CD14-positive monocyte (primary cell): ENCODE data around the gene CCDC78. TPM values are rescaled to one million over a fixed set of nuclear protein-coding genes. Genes with fewer than 3 reads are reported as not detected.

ENCODE experiments used
- DNase-seq, 3 donors: peaks; one replicate each; pipeline ENCODE4 v3.0.0-alpha.2; 2011 to 2022
- H2AFZ ChIP-seq: 2 replicates; pipeline ENCODE4 v1.6.0; 2012; ENCODE audit warnings: mild to moderate bottlenecking, low read depth, low read length, inconsistent platforms; ENCODE audit not compliant: insufficient read depth, poor library complexity, severe bottlenecking
- H3K27ac ChIP-seq, 2 donors: 1 replicate in 1 of 2; 2 replicates in 1 of 2; pipeline ENCODE4 v1.5.1; 2012 to 2013; ENCODE audit warnings: low read length in 2 of 2, control low read depth in 1 of 2, inconsistent platforms in 1 of 2, low read depth in 1 of 2, mild to moderate bottlenecking in 1 of 2
- H3K27me3 ChIP-seq, 2 donors: one replicate each; pipeline versions ENCODE4 v1.6.0 to v1.6.1; 2011 to 2013; ENCODE audit warnings: low read length in 2 of 2; ENCODE audit not compliant: control insufficient read depth in 2 of 2, insufficient read depth in 2 of 2
- H3K36me3 ChIP-seq, 2 donors: replicated peaks in 1 of 2; 1 replicate in 1 of 2; 2 replicates in 1 of 2; pipeline versions ENCODE4 v1.5.1 to v1.6.1; 2012 to 2013; ENCODE audit warnings: low read length in 2 of 2, control low read depth in 1 of 2, inconsistent platforms in 1 of 2, mild to moderate bottlenecking in 1 of 2; ENCODE audit not compliant: insufficient read depth in 2 of 2, control insufficient read depth in 1 of 2
- H3K4me1 ChIP-seq, 2 donors: 1 replicate in 1 of 2; 2 replicates in 1 of 2; pipeline versions ENCODE4 v1.5.1 to v1.6.1; 2012 to 2013; ENCODE audit warnings: low read length in 2 of 2, control low read depth in 1 of 2, inconsistent platforms in 1 of 2, mild to moderate bottlenecking in 1 of 2, moderate library complexity in 1 of 2; ENCODE audit not compliant: insufficient read depth in 2 of 2, control insufficient read depth in 1 of 2
- H3K4me2 ChIP-seq: replicated peaks from 2 replicates; pipeline ENCODE3; 2012; ENCODE audit warnings: low read length, moderate library complexity, mild to moderate bottlenecking; ENCODE audit not compliant: poor library complexity, severe bottlenecking; ENCODE audit errors: extremely low read depth
- H3K4me3 ChIP-seq, 3 experiments: fragments of 200-600 bp in 1 of 3; sonication (generic) in 1 of 3; replicated peaks in 1 of 3; 1 replicate in 2 of 3; 2 replicates in 1 of 3; pipeline ENCODE4 v1.5.1; 2011 to 2013; ENCODE audit warnings: low read length in 3 of 3, mild to moderate bottlenecking in 3 of 3, control low read depth in 2 of 3, low read depth in 2 of 3, inconsistent platforms in 1 of 3, moderate library complexity in 1 of 3
- H3K79me2 ChIP-seq: 2 replicates; pipeline ENCODE4 v1.6.0; 2012; ENCODE audit warnings: mild to moderate bottlenecking, control low read depth, inconsistent platforms, low read length, moderate library complexity; ENCODE audit not compliant: insufficient read depth
- H3K9ac ChIP-seq: 2 replicates; pipeline ENCODE4 v1.6.0; 2017; ENCODE audit warnings: low read length, mild to moderate bottlenecking; ENCODE audit not compliant: insufficient read depth, poor library complexity, severe bottlenecking
- H3K9me3 ChIP-seq, 2 donors: replicated peaks in 1 of 2; 1 replicate in 1 of 2; 2 replicates in 1 of 2; pipeline versions ENCODE4 v1.5.1 to v1.6.1; 2012 to 2013; ENCODE audit warnings: low read length in 2 of 2, control low read depth in 1 of 2; ENCODE audit not compliant: control insufficient read depth in 1 of 2, insufficient read depth in 1 of 2
- H4K20me1 ChIP-seq: 2 replicates; pipeline ENCODE4 v1.6.0; 2012; ENCODE audit warnings: mild to moderate bottlenecking, low read length, control low read depth, moderate library complexity; ENCODE audit not compliant: insufficient read depth
- H3K27ac Mint-ChIP-seq, 7 donors: one replicate each; pipeline ENCODE4 v1.8.0; 2020; ENCODE audit warnings: mild to moderate bottlenecking in 7 of 7, mixed read lengths in 7 of 7, moderate library complexity in 6 of 7, inconsistent platforms in 2 of 7
- H3K27me3 Mint-ChIP-seq, 3 donors: one replicate each; pipeline ENCODE4 v1.8.0; 2021 to 2022; ENCODE audit warnings: low read depth in 3 of 3, mild to moderate bottlenecking in 3 of 3, mixed read lengths in 3 of 3, moderate library complexity in 3 of 3, inconsistent platforms in 1 of 3
- H3K36me3 Mint-ChIP-seq, 2 donors: one replicate each; pipeline ENCODE4 v1.8.0; 2020; ENCODE audit warnings: mixed read lengths in 2 of 2, inconsistent platforms in 1 of 2, mild to moderate bottlenecking in 1 of 2
- H3K4me1 Mint-ChIP-seq: one replicate; pipeline ENCODE4 v1.8.0; 2020; ENCODE audit warnings: mild to moderate bottlenecking, mixed read lengths
- H3K4me3 Mint-ChIP-seq, 2 donors: one replicate each; pipeline ENCODE4 v1.8.0; 2020; ENCODE audit warnings: mild to moderate bottlenecking in 2 of 2, mixed read lengths in 2 of 2, moderate library complexity in 1 of 2
- H3K9me3 Mint-ChIP-seq, 7 donors: one replicate each; pipeline ENCODE4 v1.8.0; 2020 to 2022; ENCODE audit warnings: mixed read lengths in 7 of 7, mild to moderate bottlenecking in 6 of 7, moderate library complexity in 6 of 7, inconsistent platforms in 2 of 7
- CTCF ChIP-seq: fragments of 200-600 bp; IDR thresholded peaks from one replicate; pipeline ENCODE4 v1.8.0; 2022; ENCODE audit warnings: antibody characterized with exemption, mild to moderate bottlenecking
- WGBS: methylation state at CpG from one replicate; pipeline ENCODE4 v1.1.5; 2013; ENCODE audit warnings: missing lambda C conversion rate; ENCODE audit not compliant: insufficient coverage; 5-methylcytosine and 5-hydroxymethylcytosine counted together
- intact Hi-C, 2 donors: fragments of 100-400 bp; cut with micrococcal nuclease; formaldehyde crosslinking; loops; one replicate each; pipeline versions ENCODE4 v1.15.0 to v1.15.1; 2023
- polyA plus RNA-seq, 3 donors: library from polyadenylated mRNA; depleted of rRNA in 1 of 3; unstranded in 2 of 3; stranded (reverse) in 1 of 3; fragments of 300-500 nt in 2 of 3; fragments of >200 nt in 1 of 3; fragmentation: Illumina TruSeq in 2 of 3; gene quantifications; 1 replicate in 2 of 3; 2 replicates in 1 of 3; pipeline ENCODE4 v1.2.3, GENCODE V29; 2012 to 2021

CCDC78 gene
- polyA plus RNA-seq, 3 donors: 0.96 TPM; not detected in 2

DNA sequence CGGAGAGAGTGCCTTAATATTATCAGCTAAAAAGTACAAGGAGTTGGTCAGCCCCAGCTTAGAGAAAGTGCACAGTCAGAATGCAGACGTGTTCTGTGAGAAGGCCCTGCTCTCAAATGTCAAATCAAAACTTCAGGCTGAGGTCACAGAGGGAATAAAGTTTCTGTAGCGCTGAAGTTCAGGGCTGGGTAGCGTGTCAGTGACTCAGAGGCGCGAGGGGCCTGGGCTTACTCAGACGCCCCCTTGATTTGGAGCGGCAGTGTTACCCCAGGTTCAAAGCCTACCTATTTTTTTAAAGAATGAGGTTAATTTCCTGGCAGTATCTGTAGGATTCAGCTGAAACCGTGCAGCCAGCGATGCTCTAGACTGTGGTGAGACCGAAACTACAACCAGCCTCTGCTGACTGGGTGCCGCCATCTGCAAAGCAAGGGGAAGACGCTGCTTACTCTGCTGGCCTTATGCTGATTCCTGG, 9.8 kb upstream of the CCDC78 start:
- WGBS: 94% methylated on average over 8 of the region's 13 CpGs
- H3K79me2 ChIP-seq: peaks cover 12% of the 10 kb centered on the region
- no peak overlapping the region for H3K27ac Mint-ChIP-seq
- H3K9ac ChIP-seq: no peak overlapping the region
- peaks cover 60 to 73% of the 10 kb centered on the region in 2 donors for H3K36me3 ChIP-seq
- H3K9me3 Mint-ChIP-seq: no peaks in the 10 kb centered on the region
- peaks cover 56 to 80% of the 10 kb centered on the region in 2 donors for H3K36me3 Mint-ChIP-seq
- peaks cover 5% of the 10 kb centered on the region for H4K20me1 ChIP-seq
- peaks cover 9 to 12% of the 10 kb centered on the region in 2 donors for H3K4me1 ChIP-seq
- intact Hi-C loops: no loop called here
- no peaks in the 10 kb centered on the region for H3K27me3 ChIP-seq
- TF ChIP-seq CTCF: no peak
- H3K27ac ChIP-seq: no peak overlapping the region
- no peak overlapping the region for H3K4me3 Mint-ChIP-seq
- H3K27me3 Mint-ChIP-seq: peaks cover 0 to 3% (median 0%) of the 10 kb centered on the region in 3 donors
- DNase-seq: no peak
- H3K9me3 ChIP-seq: no peaks in the 10 kb centered on the region
- no peak overlapping the region for H3K4me2 ChIP-seq
- peaks cover 12% of the 10 kb centered on the region for H3K4me1 Mint-ChIP-seq
- no peak overlapping the region for H3K4me3 ChIP-seq
- no peak overlapping the region for H2AFZ ChIP-seq

DNA sequence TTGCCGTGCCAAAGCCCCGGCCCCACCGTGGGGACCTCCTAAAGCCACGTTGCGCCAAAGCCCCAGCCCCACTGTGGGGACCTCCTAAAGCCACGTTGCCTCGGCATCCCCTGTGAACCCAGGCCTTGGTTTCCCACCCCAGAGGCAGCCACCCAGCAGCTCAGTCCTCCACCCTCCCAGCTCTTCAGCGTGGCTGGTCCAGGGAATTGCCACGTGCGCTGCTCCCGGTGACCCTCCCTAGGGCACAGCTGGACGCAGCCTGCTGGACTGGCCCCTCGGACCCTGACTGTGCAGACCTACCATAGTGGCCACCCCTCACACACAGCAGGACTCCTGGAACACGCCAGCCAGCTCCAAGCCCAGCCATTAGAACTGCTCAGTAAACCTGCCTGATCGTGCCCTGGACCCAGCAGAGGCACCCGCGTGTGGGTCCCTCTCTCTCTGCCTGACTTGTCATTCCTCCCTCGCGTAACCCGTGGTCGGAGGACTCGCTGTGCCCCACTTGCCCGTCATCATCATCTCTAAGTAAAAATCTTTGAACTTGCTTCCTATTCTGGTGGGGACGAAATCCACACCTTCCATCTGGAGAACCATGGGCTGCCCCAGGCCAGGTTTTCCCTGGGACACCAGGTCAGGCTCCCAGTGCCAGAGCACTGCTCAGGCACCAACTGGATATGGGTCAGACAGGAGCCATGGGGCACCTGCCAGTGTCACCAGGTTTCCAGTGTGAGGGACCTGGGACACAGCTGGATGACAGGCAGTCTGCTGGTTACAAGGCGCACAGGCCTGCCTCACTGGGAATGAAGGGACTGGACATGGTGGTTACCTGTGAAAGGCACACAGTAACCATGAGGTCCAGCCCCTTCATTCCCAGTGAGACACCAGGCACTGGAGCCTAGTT, 9.0 kb upstream of the CCDC78 start:
- no peak for TF ChIP-seq CTCF
- Histone ChIP-seq H3K27me3 (no peaks in the 10 kb centered on the region), H3K4me3 (no peak overlapping the region), H3K4me1 (peaks cover 7% of the 10 kb centered on the region in 2 donors), H3K9me3 (no peaks in the 10 kb centered on the region), H3K79me2 (peaks cover 7% of the 10 kb centered on the region), H3K36me3 (peaks cover 60 to 79% of the 10 kb centered on the region in 2 donors), H2AFZ (no peak overlapping the region), H4K20me1 (peaks cover 5% of the 10 kb centered on the region), H3K4me2 (no peak overlapping the region), H3K9ac (no peak overlapping the region), H3K27ac (no peak overlapping the region)
- Mint-ChIP-seq H3K27me3 (peaks cover 0 to 3% (median 0%) of the 10 kb centered on the region in 3 donors), H3K4me1 (peaks cover 12% of the 10 kb centered on the region), H3K36me3 (peaks cover 56 to 83% of the 10 kb centered on the region in 2 donors), H3K9me3 (no peaks in the 10 kb centered on the region), H3K27ac (no peak overlapping the region), H3K4me3 (no peak overlapping the region)
- 95% methylated on average over 25 of the region's 25 CpGs for WGBS
- intact Hi-C loops: no loop called here
- no peak for DNase-seq
